Measurements from ENCODE around the gene SMOC2.
"Not testable (repeated sequence)": the region's sequence is repeated elsewhere in the genome, so short reads cannot be mapped to it uniquely, and the experiment has no call there.

Gene SMOC2

DNA sequence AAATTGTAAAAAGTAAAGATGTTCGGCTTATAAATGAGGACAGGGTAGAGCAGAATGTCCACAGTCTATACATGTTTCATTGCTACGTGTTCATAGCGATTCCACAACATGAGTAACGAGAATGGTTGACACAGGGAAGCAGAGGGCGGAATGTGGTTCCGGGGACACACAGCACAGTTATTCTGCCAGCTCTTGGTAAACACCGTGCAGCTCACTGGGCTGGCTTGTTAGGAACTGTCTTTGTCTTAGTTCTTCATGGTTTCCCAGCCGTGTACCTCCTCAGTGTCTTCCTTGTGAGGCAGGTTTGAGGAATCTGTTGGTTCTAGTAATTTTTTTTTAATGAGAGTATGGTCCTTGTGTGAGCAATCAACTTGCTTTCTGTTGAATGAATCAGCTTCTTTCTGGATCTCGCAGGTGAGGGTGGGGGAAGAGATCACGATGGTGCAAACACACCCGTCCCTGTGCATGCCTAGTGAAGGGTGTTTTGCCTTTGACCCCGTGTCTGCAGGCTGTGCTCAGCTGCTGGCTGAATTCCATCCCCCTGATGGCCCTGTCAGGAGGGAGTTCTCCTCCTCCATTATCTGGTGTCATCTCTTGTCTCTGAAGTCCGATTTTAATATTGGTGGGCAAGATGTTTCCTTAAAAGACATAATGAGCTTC lies 168.2 kb downstream of the SMOC2 start:
- no peak for DNase-seq

DNA sequence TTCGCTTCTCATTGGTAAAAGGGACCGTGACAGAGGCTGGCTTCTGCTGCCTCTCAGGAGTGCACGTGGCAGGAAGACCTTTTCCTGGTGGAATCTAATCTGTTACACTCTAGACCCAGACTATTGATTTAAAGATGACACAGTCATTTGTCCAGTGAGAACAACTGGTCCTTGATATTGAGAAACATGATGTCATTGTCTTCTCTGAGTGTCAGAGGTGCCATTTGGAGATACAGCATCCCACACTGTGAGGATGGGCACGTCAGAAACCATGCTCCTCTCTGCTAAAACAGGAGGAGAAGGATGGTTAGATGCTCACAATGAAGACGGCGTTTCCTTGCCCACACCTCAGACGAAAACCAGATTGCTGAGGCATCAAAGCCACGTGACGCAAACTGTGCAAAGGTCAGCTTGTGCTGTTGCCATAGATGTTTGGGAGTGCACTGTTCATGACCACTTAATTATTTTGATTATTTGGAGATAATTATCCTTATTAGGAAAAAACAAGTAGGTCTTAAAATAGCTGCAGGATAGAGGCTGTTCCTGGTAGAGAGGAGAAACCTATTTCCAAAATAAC lies 169.0 kb downstream of the SMOC2 start:
- DNase-seq = no peak

DNA sequence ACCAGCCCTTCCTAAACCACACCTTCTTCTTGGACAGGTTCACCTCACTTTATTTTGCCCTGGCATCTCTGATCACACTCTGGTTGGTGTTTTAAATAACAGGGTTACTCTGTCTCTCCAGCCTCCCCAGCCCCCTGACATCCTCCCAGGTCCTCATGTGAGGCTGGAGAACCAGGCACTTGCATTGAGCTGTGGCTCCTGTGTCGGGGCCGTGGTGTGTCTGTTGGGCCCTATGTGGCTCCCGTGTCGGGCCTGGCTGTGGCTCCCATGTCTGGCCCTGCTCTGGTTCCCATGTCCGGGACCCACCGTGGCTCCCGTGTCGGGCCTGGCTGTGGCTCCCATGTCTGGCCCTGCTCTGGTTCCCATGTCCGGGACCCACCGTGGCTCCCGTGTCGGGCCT lies 170.0 kb downstream of the SMOC2 start:
- DNase-seq = not testable (repeated sequence)

DNA sequence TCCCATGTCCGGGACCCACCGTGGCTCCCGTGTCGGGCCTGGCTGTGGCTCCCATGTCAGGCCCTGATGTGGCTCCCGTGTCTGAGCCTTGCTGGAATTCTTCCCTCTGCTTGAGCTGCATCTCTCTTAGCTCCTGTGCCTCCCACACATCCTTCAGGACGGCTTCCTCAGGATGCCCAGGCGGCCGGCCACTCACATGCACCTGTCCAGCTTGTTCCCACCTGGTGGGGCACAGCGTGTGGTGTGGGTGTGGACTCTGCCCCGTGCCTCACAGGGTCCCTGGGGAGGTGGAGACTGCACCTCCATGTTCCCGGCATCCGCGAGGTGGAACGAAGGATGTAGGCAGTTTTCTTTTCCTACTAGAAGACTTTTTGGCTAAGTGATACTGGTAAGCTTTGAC lies 170.7 kb downstream of the SMOC2 start:
- no peak for DNase-seq

DNA sequence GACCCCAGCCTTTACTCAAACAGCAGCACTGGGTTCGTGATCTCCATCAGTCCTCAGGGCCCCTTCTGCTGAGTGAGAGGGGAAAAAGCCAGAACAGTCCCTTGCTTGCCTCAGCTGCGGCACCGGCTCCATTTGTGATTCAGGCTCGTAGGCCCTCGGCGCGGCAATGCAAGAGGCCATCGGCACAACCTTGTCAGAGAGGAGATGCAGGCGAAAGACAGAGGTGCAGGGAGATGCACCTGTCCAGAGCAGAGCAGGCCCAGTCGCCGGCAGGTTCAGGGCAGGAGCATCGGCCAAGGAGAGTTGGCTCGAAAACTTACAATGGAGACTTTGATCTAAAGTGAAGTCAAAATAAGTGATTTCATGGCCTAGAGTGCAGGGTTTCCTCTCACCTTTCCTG lies 171.6 kb downstream of the SMOC2 start:
- DNase-seq = no peak

DNA sequence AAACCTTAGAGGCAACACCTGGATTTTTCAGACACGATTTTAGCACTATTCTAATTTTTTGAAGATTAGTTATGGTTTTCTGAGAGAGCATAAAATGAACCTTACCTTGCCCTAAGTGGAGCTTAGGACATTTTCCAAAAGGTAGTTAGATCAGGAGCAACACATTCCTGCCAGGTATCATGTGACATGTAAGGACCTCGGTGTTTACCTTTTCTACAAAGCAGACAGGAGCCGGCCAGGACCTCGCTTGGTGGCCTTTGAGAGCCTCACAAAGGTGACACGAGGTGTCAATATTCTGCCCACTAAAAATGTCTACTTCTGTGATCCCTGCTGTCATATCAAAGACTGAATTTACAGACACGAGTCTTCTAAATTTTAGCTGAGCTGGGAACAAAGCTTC lies 174.9 kb downstream of the SMOC2 start:
- DNase-seq = no peak

DNA sequence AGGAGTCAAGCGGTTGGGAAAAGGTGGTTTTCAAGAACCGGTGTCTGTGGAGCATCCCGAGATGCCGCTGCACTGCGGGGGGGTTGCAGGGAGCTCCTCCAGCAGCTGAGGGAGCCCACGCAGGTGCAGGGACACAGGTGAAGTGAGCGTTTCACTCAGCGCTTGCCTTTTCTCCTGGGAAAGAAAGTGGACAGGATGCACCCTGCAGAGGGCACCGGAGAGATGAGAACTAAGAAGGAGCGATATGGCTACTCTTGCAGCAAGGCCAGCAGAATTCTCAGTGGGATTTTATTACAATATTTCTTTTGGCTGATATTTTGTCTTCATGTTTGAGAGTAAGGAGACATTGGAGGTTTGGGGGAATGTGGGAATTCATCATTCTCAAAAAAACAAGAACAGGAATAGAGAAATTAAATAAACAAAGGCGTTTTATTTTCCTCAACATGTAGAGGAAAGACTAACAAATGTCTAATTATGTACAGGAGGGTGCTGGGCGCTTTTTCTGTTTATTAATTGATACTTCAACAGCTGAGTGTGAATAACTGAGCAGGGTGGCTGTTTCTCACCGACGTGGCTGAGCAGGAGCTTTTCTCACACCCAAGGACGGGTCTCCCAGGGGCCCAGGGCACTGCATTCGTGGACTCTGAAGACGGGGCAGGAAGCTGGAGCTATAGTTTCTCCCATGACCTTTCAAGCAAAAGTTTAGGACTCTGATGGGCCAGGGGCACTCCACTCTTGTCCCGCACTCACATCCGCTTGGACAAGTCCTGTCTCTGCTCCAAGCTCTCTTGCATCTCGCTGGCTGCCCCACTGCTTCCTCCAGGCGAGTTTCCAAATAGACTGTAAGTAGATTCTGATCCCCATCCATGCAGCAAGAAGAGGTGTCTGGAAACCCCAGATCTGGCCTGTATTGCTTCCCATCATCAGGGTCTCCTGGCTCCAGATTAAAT lies 176.1 kb downstream of the SMOC2 start:
- DNase-seq = no peak

DNA sequence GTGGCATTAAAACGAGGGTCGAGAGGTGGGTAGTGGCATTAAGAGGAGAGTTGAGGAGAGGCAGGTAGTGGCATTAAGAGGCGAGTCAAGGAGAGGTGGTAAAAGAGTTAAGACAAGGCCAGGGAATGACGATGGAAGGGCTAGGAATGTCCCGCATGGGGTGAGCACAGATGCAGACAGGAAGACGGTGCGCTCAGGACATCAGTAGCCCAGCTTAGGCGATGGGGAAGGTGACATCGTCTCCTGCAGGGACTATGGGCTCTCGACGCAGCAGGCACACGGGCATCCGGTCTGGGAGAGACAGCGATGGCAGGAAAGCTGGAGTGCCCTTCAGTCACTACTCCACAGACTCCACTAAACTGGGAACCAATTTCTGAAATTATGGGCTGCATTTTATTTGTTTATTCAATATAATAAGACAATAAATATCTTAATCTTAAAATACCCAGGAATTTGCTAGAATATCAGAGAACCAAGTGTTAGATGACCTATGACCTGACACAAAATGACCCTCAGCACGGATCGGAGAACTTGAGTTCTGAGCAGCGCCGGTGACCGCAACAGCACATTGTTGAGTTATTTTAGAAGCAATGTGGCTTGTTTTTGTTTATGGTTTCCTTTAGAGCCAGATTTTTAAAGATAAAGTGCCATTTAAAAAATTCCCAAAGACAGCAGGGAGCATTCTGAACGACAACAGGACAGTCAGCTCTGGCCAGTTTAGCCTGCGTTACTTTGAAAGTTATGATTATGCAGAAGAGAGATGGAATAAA lies 177.7 kb downstream of the SMOC2 start:
- DNase-seq = peak; percentile 38

DNA sequence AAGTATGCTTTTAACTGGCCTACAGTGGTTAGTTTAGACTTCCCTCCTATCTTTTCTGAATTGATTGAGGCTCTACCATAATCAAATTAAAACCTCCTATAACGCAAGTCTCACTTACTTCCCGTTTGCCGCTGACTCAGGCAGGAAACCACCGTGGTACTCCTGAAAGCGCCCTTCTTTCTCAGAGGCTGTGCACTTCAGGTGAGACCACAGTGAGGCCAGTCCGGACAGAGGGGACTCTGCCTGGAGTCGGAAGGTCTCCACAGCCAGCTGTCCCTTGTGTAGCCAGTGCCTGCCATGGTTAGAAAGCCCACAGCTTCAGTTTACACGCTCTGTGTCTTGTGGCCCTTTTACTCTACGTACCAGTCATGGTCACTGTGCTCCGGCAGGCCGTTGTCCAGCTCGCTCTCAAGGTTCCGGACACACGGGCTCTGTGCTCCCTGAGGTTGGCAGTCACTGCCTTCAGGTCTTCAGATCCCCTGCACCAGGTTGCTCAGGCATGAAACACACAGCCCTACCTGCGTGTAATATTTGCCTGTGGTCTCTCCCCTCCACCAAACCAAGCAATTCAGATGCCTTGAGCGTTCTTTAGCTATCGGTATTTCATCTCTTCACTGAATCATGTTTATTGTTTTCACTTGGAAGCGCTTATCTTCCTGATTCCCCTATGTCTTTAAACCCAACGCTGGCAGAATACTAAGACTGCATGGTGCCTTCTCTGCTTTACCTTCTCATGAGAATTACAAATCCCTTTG lies 178.8 kb downstream of the SMOC2 start:
- DNase-seq = no peak

DNA sequence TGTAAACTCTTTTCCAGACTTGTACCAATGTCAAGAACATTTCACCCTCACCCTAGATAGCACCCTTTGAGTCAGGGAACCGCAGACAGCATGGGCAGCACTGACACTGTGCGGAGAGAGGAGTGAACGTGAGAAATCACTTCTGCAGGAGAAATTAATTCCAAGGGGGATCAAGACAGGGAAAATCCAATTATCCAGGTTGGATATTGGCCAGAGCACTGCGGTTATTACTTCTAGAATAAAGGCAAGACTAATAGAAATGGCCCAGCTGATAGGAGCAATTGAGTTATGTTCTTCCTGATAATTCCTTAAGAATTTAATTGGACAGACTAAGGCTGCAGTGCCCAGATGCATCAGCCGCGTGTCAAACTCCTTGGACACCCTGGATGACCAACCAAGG lies 179.6 kb downstream of the SMOC2 start:
- no peak for DNase-seq

DNA sequence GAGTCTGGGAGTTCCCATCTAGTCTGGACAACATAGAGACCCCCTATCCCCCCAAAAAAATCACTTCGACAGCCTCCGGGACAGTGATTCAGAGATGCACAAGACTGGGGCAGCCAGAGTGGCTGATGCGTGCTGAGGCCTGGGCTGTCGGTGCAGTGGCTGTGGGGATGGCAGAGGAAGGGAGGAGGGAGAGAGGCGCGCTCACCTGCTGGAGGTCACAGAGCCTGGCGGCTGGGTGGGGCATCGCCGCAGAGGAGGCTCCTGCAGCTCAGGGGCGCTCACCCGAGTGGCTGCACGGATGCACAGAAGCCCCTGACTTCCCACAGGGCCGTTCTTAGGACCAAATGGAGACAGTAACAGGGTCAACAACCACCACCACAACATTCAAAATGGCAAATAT lies 182.8 kb downstream of the SMOC2 start:
- DNase-seq = no peak

DNA sequence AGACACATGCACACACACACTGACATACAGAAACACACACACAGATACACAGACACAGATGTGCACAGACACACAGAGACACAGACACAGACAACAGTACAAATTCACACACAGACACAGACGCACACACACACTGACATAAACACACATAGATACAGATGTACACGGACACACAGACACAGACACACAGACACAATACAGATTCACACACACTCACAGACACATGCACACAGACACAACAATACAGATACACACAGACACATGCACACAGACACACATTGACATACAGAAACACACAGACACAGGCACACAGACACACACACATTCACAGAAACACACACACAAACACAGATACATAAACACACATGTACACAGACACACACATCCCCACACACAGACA lies 183.6 kb downstream of the SMOC2 start:
- no peak for DNase-seq

DNA sequence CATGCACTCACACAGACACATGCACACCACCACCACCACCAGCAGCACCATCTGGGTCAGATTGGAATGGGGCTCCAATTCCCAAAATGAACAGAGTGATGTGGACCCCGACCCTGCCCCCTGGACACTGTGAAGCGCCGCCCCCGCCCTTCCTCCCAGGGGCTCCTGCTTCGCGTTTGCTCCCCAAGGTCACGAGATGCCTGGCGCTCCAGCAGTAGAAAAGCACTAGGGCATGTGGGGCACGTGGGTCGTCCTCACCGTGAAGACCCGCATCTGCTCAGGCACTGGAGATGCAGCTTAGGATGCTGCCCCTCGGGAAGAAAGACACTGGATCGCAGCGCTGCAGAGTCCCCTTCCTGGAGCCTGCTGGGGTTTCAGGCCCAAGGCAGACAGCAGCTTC lies 184.0 kb downstream of the SMOC2 start:
- DNase-seq = no peak

DNA sequence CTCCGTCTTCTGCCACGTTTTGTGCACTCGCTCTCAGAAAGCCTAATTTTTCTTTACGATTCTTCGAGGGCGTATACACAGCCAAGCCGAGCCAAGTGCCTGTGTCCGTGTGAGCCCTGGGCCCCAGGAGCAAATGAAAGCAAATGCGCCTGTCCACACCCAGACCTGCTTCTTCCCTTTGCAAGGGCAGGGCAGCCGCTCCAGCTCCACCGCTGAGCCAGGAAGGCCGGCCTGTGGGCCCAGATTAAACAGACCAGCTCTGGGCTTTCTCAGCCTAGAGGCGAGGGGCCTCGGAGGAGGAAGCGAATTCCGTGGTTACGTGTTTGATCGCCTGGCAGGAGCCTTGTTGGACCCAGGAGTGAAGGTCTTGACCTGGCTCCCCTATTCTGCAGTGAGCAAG lies 184.6 kb downstream of the SMOC2 start:
- no peak for DNase-seq

DNA sequence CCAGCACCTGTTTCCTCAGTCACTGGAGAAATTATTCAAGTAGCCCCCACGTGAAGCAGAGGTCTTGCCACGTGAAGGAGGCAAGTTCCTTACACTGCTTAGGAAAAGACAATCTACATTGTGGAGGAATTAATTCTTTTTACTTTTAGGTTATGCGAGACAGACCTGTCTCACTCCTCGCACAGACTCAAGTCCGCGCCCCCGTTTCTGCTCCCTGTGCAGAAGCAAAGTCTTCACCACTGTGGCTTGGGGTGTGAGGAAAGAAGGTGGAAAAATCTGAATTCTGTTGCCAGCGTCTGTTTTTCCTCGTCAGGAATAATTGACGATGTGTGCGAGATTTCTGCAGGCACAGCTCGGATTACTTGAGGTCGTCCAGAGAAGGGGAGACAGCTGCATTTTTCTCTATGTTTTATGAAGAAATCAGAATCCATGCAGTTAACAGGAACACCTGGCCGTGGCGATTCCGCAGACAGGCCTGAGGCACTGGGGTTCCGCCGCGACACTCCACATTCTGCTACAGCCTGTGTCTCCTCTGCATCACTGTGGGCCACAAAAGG lies 185.1 kb downstream of the SMOC2 start:
- no peak for DNase-seq

DNA sequence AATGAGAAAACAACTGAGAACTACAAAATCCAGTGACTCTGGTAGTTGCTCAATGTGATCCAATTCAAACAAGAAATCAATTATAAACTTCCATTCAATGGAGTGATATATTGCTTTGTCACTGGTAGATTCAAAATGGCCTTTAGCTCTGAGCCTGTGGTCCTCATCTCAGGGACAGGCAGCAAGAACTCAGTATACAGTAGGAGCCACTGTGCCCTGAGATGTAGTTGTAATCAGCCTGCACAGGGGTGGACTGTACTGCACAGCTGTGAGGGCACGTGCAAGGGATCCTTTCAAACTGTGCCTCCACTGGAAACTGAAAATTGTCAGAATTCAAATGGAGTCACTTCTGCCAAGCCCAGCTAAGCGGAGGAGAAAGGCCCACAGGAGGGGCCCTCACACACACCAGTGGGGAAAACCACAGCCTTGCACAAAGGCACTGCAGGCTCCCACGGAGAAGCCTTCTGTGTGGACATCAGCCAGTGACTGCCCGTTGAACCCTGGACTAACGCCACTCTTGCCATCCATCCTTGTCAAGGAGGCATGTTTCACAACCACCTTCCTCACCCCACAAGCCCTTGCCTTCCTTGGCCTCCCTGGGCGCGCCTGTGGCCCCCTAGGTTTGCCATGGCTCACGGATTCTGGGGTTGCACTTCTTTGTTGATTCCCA lies 186.7 kb downstream of the SMOC2 start:
- DNase-seq = no peak

DNA sequence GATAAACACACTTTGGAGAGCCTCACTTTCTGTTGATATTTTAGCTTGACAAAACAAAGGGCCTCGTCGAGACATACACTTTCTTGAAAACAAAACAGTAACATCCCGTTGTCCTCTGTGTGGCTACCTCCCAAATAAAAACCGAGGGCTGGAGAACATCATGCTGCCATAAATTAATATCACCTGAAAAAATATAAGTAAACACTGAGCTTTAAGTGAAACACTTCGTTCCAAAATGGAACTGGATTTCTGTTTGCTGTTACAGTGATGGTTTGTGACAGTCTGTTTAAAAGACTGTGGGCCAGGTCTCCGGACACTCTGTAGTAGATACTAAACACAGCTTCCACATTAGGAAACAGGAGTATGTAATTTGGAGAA lies 187.2 kb downstream of the SMOC2 start:
- no peak for DNase-seq

DNA sequence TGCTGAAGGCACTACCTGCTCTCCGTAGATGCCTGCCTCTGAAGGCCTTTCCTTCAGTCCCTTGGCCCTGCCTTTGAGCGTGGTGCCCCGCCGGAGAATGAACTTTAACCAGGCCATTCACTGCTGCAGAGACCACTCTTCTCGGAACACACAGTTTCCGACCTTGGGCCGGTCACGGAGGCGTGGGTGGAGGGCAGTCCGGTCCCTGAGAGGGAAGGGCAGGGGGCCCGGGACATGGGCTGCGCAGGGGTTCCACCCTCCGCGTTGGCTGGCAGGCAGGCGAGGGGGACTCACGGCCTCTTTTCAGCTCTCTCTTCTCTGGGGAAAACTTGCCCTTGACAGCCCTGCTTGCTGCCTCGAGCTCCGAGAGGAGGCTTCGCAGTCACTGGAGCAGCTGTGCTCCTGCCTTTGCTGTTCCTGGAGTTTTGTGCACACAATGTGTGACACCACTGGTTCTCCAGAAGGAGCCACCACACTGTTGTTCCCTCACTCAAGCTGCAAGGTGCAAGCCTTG lies 187.8 kb downstream of the SMOC2 start:
- DNase-seq = no peak

DNA sequence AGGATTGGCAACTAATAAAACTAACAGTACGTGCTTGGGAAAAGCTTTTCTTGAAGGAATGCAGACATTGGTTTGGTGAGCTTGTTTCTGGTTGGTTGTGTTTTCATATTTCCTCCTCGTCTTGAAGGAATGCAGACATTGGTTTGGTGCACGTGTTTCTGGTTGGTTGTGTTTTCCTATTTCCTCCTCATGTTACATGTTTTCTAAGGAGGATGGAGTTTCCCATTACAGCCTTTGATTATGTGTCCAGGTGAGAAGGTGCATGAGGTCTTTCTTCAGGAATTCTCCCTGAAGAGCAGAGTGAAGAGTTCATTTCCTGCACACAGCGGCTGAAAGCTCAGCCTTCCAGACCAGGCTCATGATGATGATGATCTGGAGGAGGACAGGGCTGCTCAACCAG lies 190.6 kb downstream of the SMOC2 start:
- no peak for DNase-seq

DNA sequence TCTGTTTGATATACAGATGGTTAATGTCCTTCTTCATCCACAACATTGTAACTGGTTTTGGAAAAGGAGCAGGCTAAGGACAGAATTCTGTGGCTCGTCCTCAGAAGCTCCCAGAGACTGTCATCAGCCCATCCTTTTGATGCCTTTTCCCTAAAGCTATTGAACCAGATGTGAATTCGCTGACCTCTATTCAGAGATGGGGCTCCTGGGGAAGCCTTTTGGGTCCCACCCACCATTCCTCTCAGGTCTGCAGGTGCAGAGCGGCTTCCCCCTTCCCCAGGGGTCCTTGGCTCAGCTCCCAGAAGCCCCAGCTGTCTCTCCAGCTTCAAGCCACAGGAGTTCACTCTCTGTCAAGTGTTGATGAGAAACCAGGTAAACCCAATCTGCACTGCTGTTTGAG lies 191.7 kb downstream of the SMOC2 start:
- no peak for DNase-seq

DNA sequence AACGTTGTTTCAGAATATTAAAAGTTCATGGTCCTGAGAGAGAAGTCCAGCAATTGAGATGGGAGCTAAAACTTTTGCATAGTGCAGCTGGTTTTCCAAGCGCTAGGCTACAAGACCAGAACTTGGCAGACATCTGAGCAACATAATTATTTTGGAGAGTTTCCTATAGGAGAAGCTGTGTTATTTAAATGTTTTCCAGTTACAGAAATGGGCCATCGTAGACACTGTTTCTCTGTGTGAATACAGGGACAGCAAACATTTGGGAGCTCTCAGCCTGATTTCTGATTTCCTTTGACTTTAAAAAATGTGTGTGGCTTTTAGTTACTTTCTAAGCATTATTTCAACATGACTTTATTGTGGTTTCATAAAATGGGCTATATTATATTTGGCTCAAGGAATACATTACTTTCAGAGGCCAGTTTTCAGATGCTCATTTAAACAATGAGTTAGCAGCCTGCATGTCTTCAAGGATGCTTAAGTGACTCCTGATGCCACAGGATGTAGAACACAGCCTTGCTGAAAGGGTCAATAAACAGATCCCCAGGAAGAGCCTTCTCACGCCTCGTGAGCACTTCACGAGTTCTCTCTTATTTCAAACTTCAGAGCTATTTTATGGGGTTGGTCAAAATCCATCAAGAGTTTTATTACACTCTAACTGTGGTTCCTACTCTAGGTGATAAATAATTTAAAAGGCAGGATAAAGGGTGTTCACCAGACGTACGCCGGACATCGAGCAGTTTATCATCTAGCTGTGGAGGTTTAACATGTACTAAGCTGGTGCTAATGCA lies 193.8 kb downstream of the SMOC2 start:
- no peak for DNase-seq

Data from DMS79 treated with DMSO at 0.1 percent for 48 hours (cell line).